ENCODE results near the gene MTMR4.

GRCh38 chr17:58513965-58514769, at the start of gene MTMR4:
- TF ChIP-seq CTCF (IDR thresholded peaks at IDR 0.05; ENCODE audit: low read length): no peak
- no peak for TF ChIP-seq EZH2 (IDR thresholded peaks at IDR 0.05; ENCODE audit: borderline replicate concordance, low read length)

Data from OCI-LY1 (cell line).